HepG2 (cell line): ENCODE measurements around the gene NAT9. TPM values are rescaled to one million over a fixed set of nuclear protein-coding genes. Genes with fewer than 3 reads are reported as not detected.

Experiments
- FOXM1 ChIP-seq: sonication (generic); formaldehyde crosslinking; IDR thresholded peaks from 2 replicates; pipeline ENCODE4 v1.5.0; 2020; ENCODE audit warnings: missing genetic modification reagents
- GATAD1 ChIP-seq: IDR thresholded peaks from 2 replicates; pipeline ENCODE4 v1.6.1; 2016; ENCODE audit warnings: missing genetic modification reagents, missing compliant biosample characterization
- HNF1B ChIP-seq: sonication (generic); formaldehyde crosslinking; IDR thresholded peaks from 2 replicates; pipeline ENCODE4 v1.5.1; 2020; ENCODE audit warnings: mild to moderate bottlenecking, moderate library complexity, missing genetic modification reagents
- IRF9 ChIP-seq: sonication (generic); formaldehyde crosslinking; IDR thresholded peaks from 2 replicates; pipeline ENCODE4 v1.8.0; 2022; ENCODE audit warnings: missing genetic modification reagents, mild to moderate bottlenecking, borderline replicate concordance
- RARA ChIP-seq: IDR thresholded peaks from 2 replicates; pipeline ENCODE4 v1.6.1; 2016; ENCODE audit warnings: missing genetic modification reagents, missing compliant biosample characterization
- ZFP82 ChIP-seq: sonication (generic); formaldehyde crosslinking; IDR thresholded peaks from 2 replicates; pipeline ENCODE4 v1.5.1; 2020; ENCODE audit warnings: mild to moderate bottlenecking, missing genetic modification reagents, borderline replicate concordance
- ZNF280D ChIP-seq: sonication (generic); formaldehyde crosslinking; IDR thresholded peaks from 2 replicates; pipeline ENCODE4 v1.5.1; 2020; ENCODE audit warnings: mild to moderate bottlenecking, missing genetic modification reagents
- ZNF33A ChIP-seq: sonication (generic); formaldehyde crosslinking; IDR thresholded peaks from 2 replicates; pipeline ENCODE4 v1.5.1; 2020; ENCODE audit warnings: missing genetic modification reagents, mild to moderate bottlenecking, moderate library complexity, borderline replicate concordance
- ZSCAN5A ChIP-seq: sonication (generic); formaldehyde crosslinking; IDR thresholded peaks from 2 replicates; pipeline ENCODE4 v1.8.0; 2022; ENCODE audit warnings: mild to moderate bottlenecking, missing genetic modification reagents, borderline replicate concordance
- polyA plus RNA-seq, 8 experiments: library from polyadenylated mRNA; depleted of rRNA in 3 of 8; stranded (reverse) in 7 of 8; unstranded in 1 of 8; fragments of >200 nt; fragmentation: Illumina TruSeq in 4 of 8; extraction: Trizol in 4 of 8; gene quantifications; 2 replicates each; pipeline versions ENCODE4 v1.2.1 to v1.2.3, GENCODE V29; 2011 to 2016; ENCODE audit warnings: low read depth in 4 of 8, missing spikeins in 1 of 8, mixed read lengths in 1 of 8; ENCODE audit not compliant: insufficient read depth in 1 of 8
- total RNA-seq, 5 experiments: library from RNA; depleted of rRNA; stranded (reverse); fragments of >200 nt; fragmentation: Illumina TruSeq; extraction: Trizol; gene quantifications; 2 replicates each; pipeline ENCODE4 v1.2.3, GENCODE V29; 2016; ENCODE audit warnings: low read depth in 1 of 5

The NAT9 gene
- total and polyA plus RNA-seq, 2 of the 13 experiments (the other 11 are each of a cell fraction or from before 2014, with no cell fraction given) = 39.7 to 44.2 TPM

- TF ChIP-seq ZSCAN5A (CRISPR knock-in tag) (no peak), RARA (CRISPR knock-in tag) (peak; percentile 52; the same call in 1 of the 2 replicates), IRF9 (CRISPR knock-in tag) (no peak), HNF1B (no peak), GATAD1 (CRISPR knock-in tag) (no peak), ZNF280D (CRISPR knock-in tag) (no peak), ZNF33A (CRISPR knock-in tag) (no peak), ZFP82 (CRISPR knock-in tag) (no peak), FOXM1 (CRISPR knock-in tag) (no peak)
Measured at GRCh38 chr17:74746922-74747321, 29.2 kb downstream of the NAT9 start (continued).
